Measurements from ENCODE around the gene KAZN.

DNA sequence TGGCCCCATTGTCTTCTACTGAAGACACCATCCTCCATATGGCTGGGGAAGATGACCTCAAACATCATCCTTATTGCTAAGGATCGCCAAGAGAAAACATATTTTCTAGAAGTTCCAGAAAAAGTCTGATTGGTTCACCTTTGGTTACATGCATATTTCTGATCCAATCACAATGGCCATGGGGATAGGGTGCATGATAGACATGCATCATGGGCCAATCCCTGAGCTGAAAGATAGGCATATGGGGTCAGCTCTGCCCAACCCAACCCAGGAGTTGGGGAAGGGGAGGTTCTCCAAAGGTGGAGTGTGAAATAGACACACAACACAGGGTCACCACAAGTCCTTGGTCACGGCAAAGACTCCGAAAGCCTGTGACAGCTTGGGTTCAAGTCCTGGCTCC lies 278.7 kb downstream of the KAZN start:
- TF ChIP-seq, protein P1, sequence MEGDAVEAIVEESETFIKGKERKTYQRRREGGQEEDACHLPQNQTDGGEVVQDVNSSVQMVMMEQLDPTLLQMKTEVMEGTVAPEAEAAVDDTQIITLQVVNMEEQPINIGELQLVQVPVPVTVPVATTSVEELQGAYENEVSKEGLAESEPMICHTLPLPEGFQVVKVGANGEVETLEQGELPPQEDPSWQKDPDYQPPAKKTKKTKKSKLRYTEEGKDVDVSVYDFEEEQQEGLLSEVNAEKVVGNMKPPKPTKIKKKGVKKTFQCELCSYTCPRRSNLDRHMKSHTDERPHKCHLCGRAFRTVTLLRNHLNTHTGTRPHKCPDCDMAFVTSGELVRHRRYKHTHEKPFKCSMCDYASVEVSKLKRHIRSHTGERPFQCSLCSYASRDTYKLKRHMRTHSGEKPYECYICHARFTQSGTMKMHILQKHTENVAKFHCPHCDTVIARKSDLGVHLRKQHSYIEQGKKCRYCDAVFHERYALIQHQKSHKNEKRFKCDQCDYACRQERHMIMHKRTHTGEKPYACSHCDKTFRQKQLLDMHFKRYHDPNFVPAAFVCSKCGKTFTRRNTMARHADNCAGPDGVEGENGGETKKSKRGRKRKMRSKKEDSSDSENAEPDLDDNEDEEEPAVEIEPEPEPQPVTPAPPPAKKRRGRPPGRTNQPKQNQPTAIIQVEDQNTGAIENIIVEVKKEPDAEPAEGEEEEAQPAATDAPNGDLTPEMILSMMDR (conservative IDR thresholded peaks at IDR 0.05; ENCODE audit: low read length), result no peak
- no peak for TF ChIP-seq EZH2phosphoT487 (IDR thresholded peaks at IDR 0.05; ENCODE audit: borderline replicate concordance)
